NCI-H748 treated with DMSO at 0.1 percent for 48 hours (cell line): Measurements from ENCODE around the gene PRDM9.
"Not testable (repeated sequence)": the region's sequence is repeated elsewhere in the genome, so short reads cannot be mapped to it uniquely, and the experiment has no call there.

ENCODE experiments used
- DNase-seq: peaks from one replicate; lab custom pipeline; 2025; lab: John Stamatoyannopoulos, UW

The PRDM9 gene

GRCh38 chr5:23507278-23507685, at the start of gene PRDM9:
Gene PRDM9, plus strand, starts transcription at chr5:23507609. Its CDS starts 1,425 bp downstream, at chr5:23509034.
- DNase-seq = peak; percentile 99

GRCh38 chr5:23457780-23458179, 49.6 kb upstream of the PRDM9 start:
- DNase-seq = no peak

DNA sequence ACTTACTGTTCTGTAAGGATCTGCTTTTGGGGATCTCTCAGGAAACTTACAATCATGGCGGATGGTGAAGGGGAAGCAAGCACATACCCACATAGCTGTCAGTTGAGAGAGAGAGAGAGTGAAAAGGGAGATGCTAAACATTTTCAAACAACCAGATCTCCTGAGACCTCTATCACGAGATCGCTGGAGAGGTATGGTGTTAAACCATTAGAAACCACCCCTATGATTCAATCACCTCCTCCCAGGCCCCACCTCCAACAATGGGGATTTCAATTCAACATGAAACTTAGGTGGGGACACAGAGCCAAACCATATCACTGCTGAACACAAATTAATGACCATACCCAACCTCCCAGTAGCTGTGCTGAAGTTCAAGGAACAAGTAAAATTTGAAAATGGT, 48.2 kb upstream of the PRDM9 start:
- no peak for DNase-seq

- no peak for DNase-seq
Observed at GRCh38 chr5:23461576-23461975, 45.8 kb upstream of the PRDM9 start.

GRCh38 chr5:23466401-23466912, 41.0 kb upstream of the PRDM9 start:
- no peak for DNase-seq

GRCh38 chr5:23468658-23469057, 38.8 kb upstream of the PRDM9 start:
- no peak for DNase-seq

- no peak for DNase-seq
Observed at GRCh38 chr5:23473915-23474314, 33.5 kb upstream of the PRDM9 start.

- no peak for DNase-seq
Observed at GRCh38 chr5:23474315-23474714, 33.1 kb upstream of the PRDM9 start.

- no peak for DNase-seq
Observed at GRCh38 chr5:23476580-23476979, 30.8 kb upstream of the PRDM9 start.

DNA sequence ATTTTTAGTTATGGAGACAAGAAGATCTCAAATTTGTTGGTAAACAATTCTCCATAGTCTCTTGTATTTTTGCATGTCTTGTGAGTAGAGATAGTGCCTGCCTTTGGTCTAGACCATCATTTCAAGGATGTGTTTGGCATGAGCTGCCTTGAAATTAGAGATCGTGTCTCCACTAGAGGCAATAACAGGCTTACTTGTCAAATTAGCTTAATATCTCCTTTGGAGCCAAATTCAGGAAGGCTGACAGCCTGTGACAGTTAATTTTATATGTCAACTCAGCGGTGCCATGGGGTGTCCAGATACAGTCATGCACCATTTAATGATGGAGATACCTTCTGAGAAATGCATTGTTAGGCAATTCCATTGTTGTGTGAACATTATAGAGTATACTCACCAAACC, 24.8 kb upstream of the PRDM9 start:
- DNase-seq = no peak

DNA sequence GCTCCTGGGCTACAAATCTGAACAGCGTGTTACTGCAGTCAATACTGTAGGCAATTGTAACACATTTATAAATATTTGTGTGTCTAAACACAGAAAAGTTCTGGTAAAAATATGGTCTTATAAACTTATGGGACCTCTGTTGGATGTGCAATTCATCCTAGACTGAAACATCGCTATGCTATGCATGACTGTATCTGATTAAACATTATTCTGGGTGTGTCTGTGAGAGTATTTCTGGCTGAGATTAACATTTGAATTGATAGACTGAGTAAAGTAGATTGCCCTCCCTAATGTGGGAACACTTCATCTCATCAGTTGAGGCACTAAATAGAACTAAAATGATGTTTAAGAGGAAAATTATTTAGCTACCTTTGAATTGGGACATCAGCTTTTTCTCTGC, 24.3 kb upstream of the PRDM9 start:
- no peak for DNase-seq

DNA sequence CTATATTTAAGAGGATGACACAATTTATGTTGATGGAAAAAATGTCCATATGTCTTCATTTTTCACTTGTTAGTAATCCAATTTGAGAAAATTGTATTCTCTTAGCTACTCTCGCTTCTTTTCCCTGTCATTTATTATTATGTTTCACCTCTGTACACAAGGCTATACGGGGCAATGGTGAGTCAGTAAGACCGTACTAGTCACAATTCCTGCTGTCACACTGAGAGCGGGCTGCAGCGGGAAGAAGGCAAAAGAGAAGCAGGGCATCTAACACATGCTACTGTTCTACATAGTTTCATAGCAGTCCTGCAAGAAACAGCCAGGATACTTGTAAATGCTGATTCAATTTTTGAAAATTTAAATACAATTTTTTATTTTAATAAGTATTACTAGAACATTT, 23.3 kb upstream of the PRDM9 start:
- DNase-seq = no peak

DNA sequence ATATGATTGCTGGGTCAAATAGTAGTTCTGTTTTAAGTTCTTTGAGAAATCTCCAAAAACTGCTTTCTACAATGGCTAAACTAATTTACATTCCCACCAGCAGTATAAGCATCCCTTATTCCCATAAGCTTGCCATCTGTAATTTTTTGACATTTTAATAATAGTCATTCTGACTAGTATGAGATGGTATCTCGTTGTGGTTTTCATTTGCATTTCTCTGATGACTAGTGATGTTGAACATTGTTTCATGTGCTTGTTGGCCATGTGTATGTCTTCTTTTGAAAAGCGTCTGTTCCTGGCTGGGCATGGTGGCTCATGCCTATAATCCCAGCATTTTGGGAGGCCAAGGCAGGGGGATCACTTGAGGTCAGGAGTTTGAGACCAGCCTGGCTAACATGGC, 21.2 kb upstream of the PRDM9 start:
- DNase-seq = not testable (repeated sequence)

- no peak for DNase-seq
Observed at GRCh38 chr5:23490993-23491392, 16.4 kb upstream of the PRDM9 start.

GRCh38 chr5:23494558-23494957, 12.9 kb upstream of the PRDM9 start:
- DNase-seq = no peak

GRCh38 chr5:23496576-23496975, 10.8 kb upstream of the PRDM9 start:
- DNase-seq = no peak

DNA sequence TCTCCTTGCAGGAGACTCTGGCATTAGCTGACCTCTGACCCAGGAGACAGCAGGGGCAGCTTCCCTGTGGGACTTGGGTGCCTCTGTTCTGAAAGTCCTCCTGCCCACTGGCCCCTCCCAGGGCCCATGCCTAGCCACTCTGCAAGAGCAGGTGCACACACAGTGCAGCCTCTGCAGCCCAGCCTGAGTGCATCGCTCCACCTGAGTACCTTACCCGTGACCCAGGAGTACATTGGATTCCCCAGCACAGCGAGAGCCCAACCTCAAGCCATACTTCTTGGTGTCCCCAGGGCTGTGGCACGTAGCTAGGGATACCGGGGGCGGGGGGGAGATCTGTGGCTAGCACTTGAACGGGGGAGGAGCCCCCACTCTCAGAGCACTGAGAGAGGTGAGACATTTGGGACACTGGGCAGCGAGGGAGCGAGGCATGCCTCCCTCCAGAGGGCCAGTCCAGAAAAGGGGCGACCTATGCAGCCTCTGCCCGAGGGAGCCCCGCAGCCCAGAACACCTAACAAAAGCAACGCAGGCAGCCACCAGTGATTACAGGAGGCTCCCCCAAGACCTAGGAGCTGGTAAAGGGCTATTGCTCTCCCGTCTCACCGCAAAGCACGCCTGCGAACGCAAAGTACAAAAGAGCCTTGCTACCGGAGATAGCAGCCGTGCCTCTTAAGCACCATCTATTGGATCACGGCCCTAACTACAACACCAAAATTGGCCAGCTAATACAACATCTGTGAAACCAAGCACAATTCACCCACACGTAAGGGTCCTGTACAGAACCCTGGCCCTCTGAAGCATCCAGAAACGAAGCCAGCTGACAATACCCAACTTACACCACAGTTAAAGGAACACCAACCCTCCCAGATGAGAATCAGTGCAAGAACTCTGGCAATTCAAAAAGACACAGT, 826 bp upstream of the PRDM9 start:
- peak; percentile 93 for DNase-seq

GRCh38 chr5:23510434-23510833, 3.0 kb downstream of the PRDM9 start:
- not testable (repeated sequence) for DNase-seq

- no peak for DNase-seq
Observed at GRCh38 chr5:23522553-23522952, 15.1 kb downstream of the PRDM9 start.

DNA sequence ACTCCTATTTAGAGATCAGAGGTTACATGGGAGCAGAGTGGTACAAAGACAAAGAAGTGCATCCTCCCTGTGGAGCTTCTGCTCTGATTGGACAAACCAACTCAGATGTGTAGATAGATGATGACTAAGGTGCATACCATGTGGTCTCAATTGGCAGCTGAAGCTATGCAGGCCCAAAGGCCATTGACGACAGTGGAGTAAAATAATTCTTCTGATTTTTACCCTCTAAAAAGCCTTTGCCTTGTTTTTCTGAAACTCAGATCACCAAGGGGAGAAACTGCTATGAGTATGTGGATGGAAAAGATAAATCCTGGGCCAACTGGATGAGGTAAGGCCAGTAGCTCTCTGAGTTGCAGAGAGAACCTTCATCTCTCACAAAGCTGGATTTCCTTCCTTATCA, 15.6 kb downstream of the PRDM9 start:
- DNase-seq = no peak

GRCh38 chr5:23523998-23524397, 16.6 kb downstream of the PRDM9 start:
- no peak for DNase-seq

DNA sequence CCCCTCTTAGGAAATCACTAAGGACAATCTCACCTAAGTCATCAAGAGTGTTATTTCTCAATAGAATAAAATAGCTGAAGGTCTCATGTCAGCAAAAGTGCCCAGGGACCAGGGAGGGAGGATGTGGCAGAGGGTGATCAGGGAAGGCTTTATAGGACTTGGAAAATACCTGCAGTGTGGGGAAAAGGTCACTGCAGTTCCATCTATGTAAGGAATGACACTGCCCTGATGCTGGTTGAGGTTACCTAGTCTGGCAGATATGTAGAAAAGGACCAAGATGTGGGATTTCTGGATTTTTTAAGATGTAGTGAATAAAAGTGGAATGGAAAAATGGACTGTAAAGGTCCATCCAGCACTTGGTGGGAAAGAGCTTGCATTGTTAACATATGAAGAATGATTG, 18.3 kb downstream of the PRDM9 start:
- no peak for DNase-seq

GRCh38 chr5:23526616-23527015, 19.2 kb downstream of the PRDM9 start:
- DNase-seq = not testable (repeated sequence)
